Hindlimb muscle (tissue), 1 donor: Measurements from ENCODE around the gene STX18. TPM values are rescaled to one million over a fixed set of nuclear protein-coding genes. Genes with fewer than 3 reads are reported as not detected.

Source experiments
- DNase-seq: peaks from one replicate; pipeline ENCODE4 v3.0.0-alpha.2; 2013
- polyA plus RNA-seq: library from polyadenylated mRNA; unstranded; fragments of 120-200 nt; gene quantifications from one replicate; pipeline ENCODE4 v1.2.1, GENCODE V29; 2013; ENCODE audit not compliant: insufficient read length

Gene STX18
- polyA plus RNA-seq, 1 donor = 27.5 TPM

DNA sequence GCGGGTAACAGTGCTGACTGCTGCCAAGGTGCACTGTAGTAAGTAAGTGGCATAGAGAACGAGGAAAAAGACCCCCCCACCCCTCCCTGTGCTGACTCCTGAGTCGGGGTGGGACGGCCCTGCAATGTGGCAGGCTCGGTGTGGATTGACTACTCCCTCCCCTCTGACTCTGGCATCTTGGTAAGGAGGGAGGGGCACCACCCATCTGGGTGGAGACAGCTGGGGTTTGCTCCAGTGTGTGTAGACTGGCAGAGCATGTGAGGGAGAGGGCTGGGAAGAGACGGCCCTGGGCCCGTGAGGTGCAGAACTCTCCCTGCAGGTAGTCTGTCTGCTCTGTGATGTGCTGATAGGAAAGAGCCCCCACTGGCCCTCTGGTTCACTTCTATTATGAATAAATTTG lies 124.0 kb downstream of the STX18 start:
- no peak for DNase-seq

DNA sequence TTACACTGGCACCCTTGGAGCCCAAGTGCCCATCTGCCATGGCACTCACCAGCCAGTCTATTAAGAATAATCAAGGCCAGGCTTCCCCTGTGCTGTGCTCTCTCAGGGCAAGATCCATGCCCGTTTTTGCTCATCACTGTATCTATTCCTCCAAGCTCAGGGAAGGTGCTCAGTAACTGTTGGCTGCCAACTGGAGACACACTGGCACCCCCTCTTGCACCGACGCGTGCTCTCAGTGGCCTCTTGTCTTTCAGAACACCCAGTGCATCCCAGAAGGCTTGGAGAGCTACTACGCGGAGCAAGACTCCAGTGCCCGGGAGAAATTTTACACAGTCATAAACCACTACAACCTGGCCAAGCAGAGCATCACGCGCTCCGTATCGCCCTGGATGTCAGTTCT lies 124.9 kb downstream of the STX18 start:
- DNase-seq = no peak

- no peak for DNase-seq
These were observed 125.7 kb downstream of the STX18 start for GRCh38 chr4:4415806-4416805.

DNA sequence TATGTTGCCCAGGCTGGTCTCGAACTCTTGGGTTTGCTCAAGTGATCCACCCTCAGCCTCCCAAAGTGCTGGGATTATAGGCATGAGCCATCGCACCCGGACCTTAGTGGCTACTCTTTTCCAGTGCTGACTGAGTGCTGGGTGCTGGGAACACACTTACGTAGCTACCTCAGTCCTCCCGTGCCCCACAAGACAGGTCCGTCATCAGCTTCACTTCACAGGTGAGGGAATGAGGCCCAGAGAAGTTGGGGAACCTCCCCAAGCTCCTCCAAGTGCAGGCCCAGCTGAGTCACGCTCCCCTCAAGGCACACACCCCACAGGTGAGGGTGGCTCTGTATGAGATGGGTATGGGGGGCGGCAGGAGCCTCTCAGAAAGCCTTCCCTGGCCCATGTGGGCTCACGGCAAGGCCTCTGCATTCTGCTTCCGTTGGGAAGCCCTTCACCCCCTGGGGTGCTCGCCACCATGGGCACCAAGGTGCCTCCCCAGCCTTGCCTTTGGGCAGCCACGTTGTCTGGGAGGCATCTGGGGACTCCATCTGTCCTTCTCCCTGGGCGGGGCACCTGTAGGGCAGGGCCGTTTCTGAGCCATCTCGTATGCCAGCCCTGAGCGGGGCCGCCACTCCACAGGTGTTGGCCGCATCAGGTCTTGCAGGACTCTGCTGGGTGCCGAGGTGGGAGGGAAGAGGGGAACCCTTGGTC lies 126.6 kb downstream of the STX18 start:
- DNase-seq = no peak

- DNase-seq = no peak
These were observed 128.0 kb downstream of the STX18 start for GRCh38 chr4:4413806-4414205.

- no peak for DNase-seq
These were observed 128.5 kb downstream of the STX18 start for GRCh38 chr4:4413373-4413725.

DNA sequence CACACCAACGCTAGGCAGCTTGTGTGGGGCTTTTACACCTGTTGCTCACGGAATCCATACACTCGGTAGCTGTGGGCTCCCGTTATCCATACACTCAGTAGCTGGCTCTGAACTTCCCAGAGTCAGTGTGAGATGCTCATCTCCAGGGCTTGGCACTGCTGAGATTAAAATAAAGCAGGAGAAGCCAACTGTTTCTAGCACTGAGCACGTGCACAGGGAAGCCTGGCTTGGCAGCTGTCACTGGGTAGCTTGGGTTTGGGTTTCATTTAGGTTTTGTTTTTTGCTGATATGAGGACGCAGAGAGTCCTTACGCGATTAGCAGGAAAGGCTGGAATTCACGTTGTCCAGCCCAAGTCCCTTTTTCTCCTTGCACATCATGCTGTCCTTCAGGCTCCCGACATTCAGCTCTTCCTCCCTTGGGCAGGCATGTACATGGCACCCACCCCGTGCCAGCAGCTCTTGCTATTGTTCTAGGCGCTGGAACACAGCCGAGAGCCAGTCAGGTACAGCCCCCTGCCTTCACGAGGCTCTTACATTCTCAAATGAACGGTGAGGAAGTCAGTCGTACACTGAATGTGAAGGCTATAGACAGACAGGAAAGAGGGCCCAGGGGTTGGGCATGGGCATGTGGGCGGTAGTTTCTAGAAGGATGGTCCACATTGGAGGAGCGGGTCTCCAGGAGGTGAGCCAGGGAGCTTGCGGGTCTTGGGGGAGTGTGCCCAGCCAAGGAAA lies 129.0 kb downstream of the STX18 start:
- no peak for DNase-seq

DNA sequence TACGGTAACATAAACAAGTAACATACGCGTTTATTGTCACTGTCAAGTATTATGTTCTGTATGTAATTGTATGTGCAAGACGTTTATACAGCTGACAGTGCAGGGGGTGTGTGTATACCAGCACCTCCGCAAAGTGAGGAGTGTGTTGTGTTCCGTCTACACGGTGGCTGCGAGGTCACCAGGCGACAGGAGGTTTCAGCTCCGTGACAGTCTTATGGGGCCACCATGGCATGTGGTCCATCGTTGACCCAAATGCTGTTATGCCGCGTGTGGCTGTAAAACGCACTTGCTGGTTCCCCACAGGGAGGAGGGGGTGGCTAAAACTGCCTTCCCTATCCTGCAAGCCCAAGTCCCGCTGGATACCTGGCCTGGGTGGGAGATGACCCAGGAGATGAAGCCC lies 129.9 kb downstream of the STX18 start:
- DNase-seq = no peak

DNA sequence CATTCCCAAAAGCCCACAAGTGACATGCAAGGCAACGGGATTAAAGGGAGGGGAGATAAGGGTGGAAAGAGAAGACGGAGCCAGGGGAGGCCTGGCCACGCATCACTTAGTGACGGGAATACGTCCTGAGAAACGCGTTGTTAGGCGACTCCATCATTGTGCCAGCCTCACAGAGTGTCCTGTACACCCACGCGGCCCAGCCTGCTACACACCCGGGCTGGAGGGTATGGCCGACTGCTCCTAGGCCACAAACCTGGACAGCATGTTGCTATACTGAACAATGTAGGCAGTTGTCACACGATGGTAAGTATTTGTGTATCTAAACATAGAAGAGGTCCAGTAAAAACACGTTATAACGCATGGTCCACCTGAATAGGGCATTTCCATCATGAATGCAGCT lies 131.6 kb downstream of the STX18 start:
- DNase-seq = no peak

- DNase-seq = no peak
These were observed 132.3 kb downstream of the STX18 start for GRCh38 chr4:4409416-4410115.

DNA sequence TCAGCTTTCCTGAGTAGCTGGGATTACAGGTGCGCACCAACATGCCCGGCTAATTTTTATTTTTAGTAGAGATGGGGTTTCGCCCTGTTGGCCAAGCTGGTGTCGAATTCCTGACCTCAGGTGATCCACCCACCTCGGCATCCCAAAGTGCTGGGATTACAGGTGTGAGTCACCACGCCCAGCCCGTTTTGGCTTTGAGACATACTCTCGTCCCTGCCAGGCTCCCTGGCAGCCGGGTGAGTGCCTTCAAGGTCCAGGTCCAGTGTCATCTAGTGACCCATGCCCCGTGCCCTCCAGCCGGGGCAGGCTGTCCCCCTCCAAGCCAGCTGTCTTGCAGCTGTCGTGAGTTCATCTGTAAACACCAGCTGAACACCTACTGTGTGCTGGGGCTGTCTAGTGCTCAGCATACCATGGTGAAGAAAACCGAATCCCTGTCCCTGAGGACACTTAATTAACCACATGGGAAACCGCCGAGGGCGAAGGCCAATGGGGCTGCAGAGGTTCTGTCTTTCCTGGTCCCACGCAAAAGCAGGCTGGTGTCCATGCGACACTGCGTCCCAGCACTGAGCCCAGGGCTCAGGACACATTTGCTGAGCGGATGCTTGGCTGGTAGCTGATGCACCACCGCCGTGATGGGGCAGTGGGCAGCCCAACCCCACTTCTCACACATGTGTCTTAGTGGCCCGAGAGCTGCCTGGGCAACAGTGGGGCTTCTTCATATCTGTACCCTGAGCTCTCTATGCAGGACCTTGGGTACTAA lies 133.1 kb downstream of the STX18 start:
- DNase-seq = no peak

DNA sequence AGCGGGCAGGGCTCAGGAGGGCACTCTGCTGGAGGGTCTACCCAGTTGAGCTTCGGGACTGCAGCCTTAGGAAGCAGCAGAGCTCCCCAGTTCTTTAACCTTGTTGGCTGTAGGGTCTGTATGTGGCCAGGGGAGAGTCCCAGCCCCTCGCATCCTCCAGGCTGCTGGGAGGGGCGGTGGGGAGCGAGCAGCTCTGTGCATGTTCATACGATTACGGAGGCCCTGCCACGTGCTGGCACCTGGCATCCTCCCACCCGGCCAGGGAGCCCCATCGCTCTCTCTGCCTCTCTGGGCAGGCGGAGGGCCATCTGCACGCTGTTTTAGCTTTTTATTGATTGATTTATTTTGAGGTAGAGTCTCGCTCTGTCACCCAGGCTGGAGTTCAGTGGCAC lies 133.7 kb downstream of the STX18 start:
- DNase-seq = no peak

- DNase-seq = no peak
These were observed 134.3 kb downstream of the STX18 start for GRCh38 chr4:4407299-4408131.

DNA sequence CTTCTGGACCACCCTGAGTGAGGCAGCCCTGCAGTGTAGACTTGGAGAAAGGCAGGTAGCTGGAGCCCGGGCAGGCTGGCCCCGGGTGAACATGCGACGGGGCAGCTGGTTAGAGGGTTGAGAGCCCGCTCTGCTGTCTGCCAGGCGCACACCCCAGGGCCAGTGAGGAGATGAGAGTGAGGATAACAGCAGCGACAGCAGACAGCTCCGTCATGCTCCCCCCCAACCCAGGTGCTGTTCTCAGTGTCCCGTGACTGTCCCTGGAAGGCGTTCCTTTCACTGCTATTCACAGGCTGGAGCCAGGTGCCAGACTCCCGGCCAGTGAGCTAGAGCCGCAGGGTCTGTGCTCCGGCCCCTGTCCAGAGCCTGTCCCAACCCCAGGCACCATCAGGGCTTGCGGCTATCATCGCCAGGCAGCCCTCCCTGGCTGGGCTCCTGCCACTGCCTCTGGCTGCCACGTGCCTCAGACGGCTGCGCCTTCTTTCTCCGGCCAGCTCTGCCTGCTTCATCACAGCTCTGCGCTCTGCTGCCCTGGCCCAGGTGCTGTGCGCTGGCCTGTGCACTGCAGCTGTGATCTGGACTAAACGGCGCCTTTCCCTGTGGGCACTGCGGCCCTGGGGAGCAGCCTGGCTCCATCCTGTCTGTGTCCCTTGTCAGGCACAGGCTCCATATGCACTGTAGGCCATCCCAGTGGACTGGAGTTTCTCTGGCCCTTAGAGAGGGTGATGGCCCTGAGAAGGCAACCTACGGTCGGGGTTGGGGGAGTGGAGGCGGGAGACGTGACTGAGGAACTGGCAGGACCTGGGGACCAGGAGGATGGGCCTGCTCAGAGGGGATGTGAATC lies 135.2 kb downstream of the STX18 start:
- no peak for DNase-seq

- no peak for DNase-seq
These were observed 136.4 kb downstream of the STX18 start for GRCh38 chr4:4405358-4405962.

GRCh38 chr4:4402966-4403365 lies 138.9 kb downstream of the STX18 start:
- no peak for DNase-seq

DNA sequence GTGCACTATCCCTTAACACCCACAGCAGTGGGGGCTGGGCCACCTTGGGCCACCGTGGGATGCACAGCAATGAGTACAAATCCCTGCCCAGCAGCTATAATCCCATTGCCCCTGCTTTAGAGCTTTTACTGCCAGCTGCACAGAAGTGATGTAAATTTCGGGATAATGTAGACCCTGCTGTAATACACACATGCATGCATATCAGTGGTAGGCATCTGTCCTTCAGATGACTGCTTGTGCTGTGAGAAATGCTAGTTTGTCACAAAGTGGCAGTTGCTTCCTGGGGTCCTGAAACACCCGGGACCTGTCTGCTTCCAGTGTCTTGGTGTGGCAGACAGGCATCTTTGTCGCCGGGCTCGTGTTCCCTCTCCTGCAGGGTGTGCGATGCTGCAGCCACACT lies 140.8 kb downstream of the STX18 start:
- no peak for DNase-seq

GRCh38 chr4:4398430-4398829 lies 143.4 kb downstream of the STX18 start:
- no peak for DNase-seq

DNA sequence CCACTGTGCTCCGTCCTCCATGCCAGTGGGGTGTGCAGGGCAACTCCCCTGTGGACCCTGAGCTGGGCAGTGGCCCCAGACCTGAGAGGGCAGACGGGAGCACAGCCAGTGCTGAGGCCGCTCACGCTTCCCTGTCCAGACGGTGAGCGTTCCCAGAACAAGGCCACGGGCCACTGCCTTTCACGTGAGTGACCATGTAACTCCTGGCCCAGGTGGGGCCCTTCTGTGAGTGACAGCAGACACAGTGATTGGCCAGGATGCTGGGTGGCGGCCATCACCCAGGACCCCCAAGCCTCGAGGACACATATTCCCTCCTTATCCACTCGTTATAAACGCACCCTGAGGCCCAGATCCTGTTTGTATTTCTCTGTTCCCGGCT lies 144.4 kb downstream of the STX18 start:
- no peak for DNase-seq
